ENCODE results near the gene PLD3. TPM values are rescaled to one million over a fixed set of nuclear protein-coding genes. Genes with fewer than 3 reads are reported as not detected.

The PLD3 gene
- total RNA-seq, 1 experiment from 2014 or later: 95.4 TPM

- TF ChIP-seq EZH2 (IDR thresholded peaks at IDR 0.05; ENCODE audit: low read length, unreplicated experiment) (no peak), CTCF (conservative IDR thresholded peaks at IDR 0.05; ENCODE audit: low read depth, low read length) (no peak), EZH2phosphoT487 (IDR thresholded peaks at IDR 0.05; ENCODE audit: borderline replicate concordance, low read length) (no peak)
- ATAC-seq (no peak), DNase-seq (no peak)
- Histone ChIP-seq H2AFZ (ENCODE audit: low read length) (no peak overlapping the region), H3F3A (ENCODE audit: low read length, unreplicated experiment) (no peaks in the 10 kb centered on the region), H3K79me2 (ENCODE audit: low read length) (no peaks in the 10 kb centered on the region), H3K27me3 (ENCODE audit: low read length) (no peaks in the 10 kb centered on the region), H3K9ac (ENCODE audit: low read length) (no peak overlapping the region), H3K4me2 (ENCODE audit: low read length) (no peak overlapping the region), H3K4me1 (ENCODE audit: insufficient read depth, low read length) (no peaks in the 10 kb centered on the region), H3K36me3 (ENCODE audit: low read depth, low read length) (no peaks in the 10 kb centered on the region), H3K4me3 (ENCODE audit: low read length) (no peak overlapping the region), H3K9me2 (replicated peaks; ENCODE audit: low read length) (no peaks in the 10 kb centered on the region), H4K20me1 (ENCODE audit: low read length) (no peaks in the 10 kb centered on the region), H3K9me3 (ENCODE audit: low read length) (no peaks in the 10 kb centered on the region), H3K27ac (ENCODE audit: low read length) (no peak overlapping the region)
- no TSS peak for BruUV-seq (replicated peaks)
- intact Hi-C loops (cut with micrococcal nuclease): no loop called here
- ChIA-PET CTCF (no interaction called here), POLR2A (ENCODE audit: unreplicated experiment) (no interaction called here)
These were observed 14.6 kb downstream of the PLD3 start for GRCh38 chr19:40363069-40363468.

GRCh38 chr19:40365010-40365409 is 16.5 kb downstream of the PLD3 start:
- peak overlapping the region; percentile 74 for H3K4me3 ChIP-seq (ENCODE audit: low read length)
- CTCF ChIA-PET: no interaction called here
- H3K9ac ChIP-seq (ENCODE audit: low read length): peak overlapping the region; percentile 67; the same call in 1 of the 2 replicates
- no peaks in the 10 kb centered on the region for H4K20me1 ChIP-seq (ENCODE audit: low read length)
- TF ChIP-seq CTCF (conservative IDR thresholded peaks at IDR 0.05; ENCODE audit: low read depth, low read length) (no peak), EZH2phosphoT487 (IDR thresholded peaks at IDR 0.05; ENCODE audit: borderline replicate concordance, low read length) (no peak), EZH2 (IDR thresholded peaks at IDR 0.05; ENCODE audit: low read length, unreplicated experiment) (no peak)
- DNase-seq (no peak), ATAC-seq (no peak)
- POLR2A ChIA-PET (ENCODE audit: unreplicated experiment): no interaction called here
- no peaks in the 10 kb centered on the region for H3K9me3 ChIP-seq (ENCODE audit: low read length)
- no peak overlapping the region for H3K27ac ChIP-seq (ENCODE audit: low read length)
- intact Hi-C loops (cut with micrococcal nuclease): no loop called here
- H3K9me2 ChIP-seq (replicated peaks; ENCODE audit: low read length): no peaks in the 10 kb centered on the region
- peak overlapping the region; percentile 86 for H3K4me2 ChIP-seq (ENCODE audit: low read length)
- H2AFZ ChIP-seq (ENCODE audit: low read length): peak overlapping the region; percentile 84
- BruUV-seq (replicated peaks): no TSS peak
- H3K36me3 ChIP-seq (ENCODE audit: low read depth, low read length): no peaks in the 10 kb centered on the region
- H3K27me3 ChIP-seq (ENCODE audit: low read length): no peaks in the 10 kb centered on the region
- H3F3A ChIP-seq (ENCODE audit: low read length, unreplicated experiment): no peaks in the 10 kb centered on the region
- H3K79me2 ChIP-seq (ENCODE audit: low read length): no peaks in the 10 kb centered on the region
- no peaks in the 10 kb centered on the region for H3K4me1 ChIP-seq (ENCODE audit: insufficient read depth, low read length)

- no peaks in the 10 kb centered on the region for H3K9me2 ChIP-seq (replicated peaks; ENCODE audit: low read length)
- POLR2A ChIA-PET (ENCODE audit: unreplicated experiment): interaction anchor here (0.5 kb wide), 1 partner anchor 11 kb away, joined by 5 read pairs; no protein-coding TSS in a partner anchor
- peak overlapping the region; percentile 74 for H3K4me3 ChIP-seq (ENCODE audit: low read length)
- no peaks in the 10 kb centered on the region for H3K27me3 ChIP-seq (ENCODE audit: low read length)
- CTCF ChIA-PET: interaction anchor here (0.7 kb wide), 1 partner anchor 60 kb away, joined by 3 read pairs; no protein-coding TSS in a partner anchor
- no peaks in the 10 kb centered on the region for H4K20me1 ChIP-seq (ENCODE audit: low read length)
- intact Hi-C loops (cut with micrococcal nuclease): no loop called here
- no peaks in the 10 kb centered on the region for H3K79me2 ChIP-seq (ENCODE audit: low read length)
- H3K4me1 ChIP-seq (ENCODE audit: insufficient read depth, low read length): no peaks in the 10 kb centered on the region
- peak overlapping the region; percentile 67 for H3K9ac ChIP-seq (ENCODE audit: low read length)
- peak overlapping the region; percentile 86 for H3K4me2 ChIP-seq (ENCODE audit: low read length)
- TF ChIP-seq EZH2 (IDR thresholded peaks at IDR 0.05; ENCODE audit: low read length, unreplicated experiment) (no peak), EZH2phosphoT487 (IDR thresholded peaks at IDR 0.05; ENCODE audit: borderline replicate concordance, low read length) (no peak), CTCF (conservative IDR thresholded peaks at IDR 0.05; ENCODE audit: low read depth, low read length) (no peak)
- BruUV-seq (replicated peaks): no TSS peak
- peak overlapping the region; percentile 84 for H2AFZ ChIP-seq (ENCODE audit: low read length)
- no peaks in the 10 kb centered on the region for H3K9me3 ChIP-seq (ENCODE audit: low read length)
- no peak overlapping the region for H3K27ac ChIP-seq (ENCODE audit: low read length)
- peak; percentile 89 for ATAC-seq
- H3F3A ChIP-seq (ENCODE audit: low read length, unreplicated experiment): no peaks in the 10 kb centered on the region
- DNase-seq: peak; percentile 65
- H3K36me3 ChIP-seq (ENCODE audit: low read depth, low read length): no peaks in the 10 kb centered on the region
These were observed 17.3 kb downstream of the PLD3 start for GRCh38 chr19:40365613-40366401.
